NB4 (cell line): ENCODE results near the gene PSMB8.

Experiments used
- DNase-seq: peaks from one replicate; pipeline ENCODE4 v3.0.0; 2010; ENCODE audit warnings: low read depth
- H3K4me3 ChIP-seq: one replicate; pipeline ENCODE4 v1.5.1; 2011; ENCODE audit warnings: mild to moderate bottlenecking, low read depth, low read length, moderate library complexity
- MYC ChIP-seq: IDR thresholded peaks from 2 replicates; pipeline ENCODE4 v1.6.1; 2011; ENCODE audit warnings: low read depth, low read length
- POLR2A ChIP-seq: IDR thresholded peaks from 2 replicates; pipeline ENCODE4 v1.6.1; 2011; ENCODE audit warnings: mild to moderate bottlenecking; ENCODE audit not compliant: insufficient read length; ENCODE audit errors: extremely low read depth
- TF ChIP-seq, protein P1 (sequence below): IDR thresholded peaks from one replicate; pipeline ENCODE4 v1.5.1; 2012; ENCODE audit warnings: low read depth, low read length
- TF ChIP-seq, protein P2 (sequence below): IDR thresholded peaks from 2 replicates; pipeline ENCODE4 v1.6.1; 2011; ENCODE audit warnings: low read depth, low read length

PSMB8 gene

DNA sequence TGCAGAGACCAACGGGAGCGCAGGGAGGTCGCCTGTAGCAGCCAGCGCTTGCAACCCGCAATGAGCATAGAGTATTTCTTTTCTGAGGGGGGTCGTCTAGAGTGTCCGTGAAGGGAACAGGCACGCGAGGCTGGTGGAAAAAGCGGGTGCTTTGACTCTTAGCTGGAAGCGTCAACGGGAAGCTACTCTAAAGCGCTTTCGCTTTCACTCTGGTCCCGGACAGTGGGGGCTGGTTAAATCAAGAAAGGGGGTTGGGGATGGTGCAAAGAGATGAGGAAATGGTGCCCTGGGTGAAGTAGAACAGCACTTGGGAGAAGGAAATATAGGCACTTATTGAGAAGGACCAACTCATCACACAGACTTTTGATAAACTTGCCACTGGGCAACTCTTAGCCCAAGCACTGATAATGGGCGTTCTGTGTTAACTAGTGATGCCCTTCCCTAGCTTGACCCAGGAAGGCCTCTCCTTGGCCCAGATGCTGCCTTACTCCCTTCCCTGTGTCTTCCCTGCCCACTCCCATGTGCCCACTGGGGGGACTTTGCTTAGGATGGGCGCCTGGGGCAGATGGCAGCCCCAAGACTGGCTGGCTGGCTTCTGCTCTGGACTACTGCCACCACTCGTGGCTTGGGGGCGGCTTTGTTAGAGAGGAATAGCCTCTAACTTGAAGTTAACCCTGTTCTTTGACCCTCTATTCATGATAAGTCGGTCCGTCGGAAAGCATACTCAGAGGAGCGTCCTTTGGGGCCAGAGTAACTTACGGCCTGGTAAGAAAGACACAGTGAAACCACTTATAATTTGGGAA, 10.7 kb upstream of the PSMB8 start:
- H3K4me3 ChIP-seq = peak overlapping the region; percentile 79
- TF ChIP-seq, protein P1, sequence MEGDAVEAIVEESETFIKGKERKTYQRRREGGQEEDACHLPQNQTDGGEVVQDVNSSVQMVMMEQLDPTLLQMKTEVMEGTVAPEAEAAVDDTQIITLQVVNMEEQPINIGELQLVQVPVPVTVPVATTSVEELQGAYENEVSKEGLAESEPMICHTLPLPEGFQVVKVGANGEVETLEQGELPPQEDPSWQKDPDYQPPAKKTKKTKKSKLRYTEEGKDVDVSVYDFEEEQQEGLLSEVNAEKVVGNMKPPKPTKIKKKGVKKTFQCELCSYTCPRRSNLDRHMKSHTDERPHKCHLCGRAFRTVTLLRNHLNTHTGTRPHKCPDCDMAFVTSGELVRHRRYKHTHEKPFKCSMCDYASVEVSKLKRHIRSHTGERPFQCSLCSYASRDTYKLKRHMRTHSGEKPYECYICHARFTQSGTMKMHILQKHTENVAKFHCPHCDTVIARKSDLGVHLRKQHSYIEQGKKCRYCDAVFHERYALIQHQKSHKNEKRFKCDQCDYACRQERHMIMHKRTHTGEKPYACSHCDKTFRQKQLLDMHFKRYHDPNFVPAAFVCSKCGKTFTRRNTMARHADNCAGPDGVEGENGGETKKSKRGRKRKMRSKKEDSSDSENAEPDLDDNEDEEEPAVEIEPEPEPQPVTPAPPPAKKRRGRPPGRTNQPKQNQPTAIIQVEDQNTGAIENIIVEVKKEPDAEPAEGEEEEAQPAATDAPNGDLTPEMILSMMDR = no peak
- TF ChIP-seq POLR2A (no peak), MYC (no peak)
- TF ChIP-seq, protein P2, sequence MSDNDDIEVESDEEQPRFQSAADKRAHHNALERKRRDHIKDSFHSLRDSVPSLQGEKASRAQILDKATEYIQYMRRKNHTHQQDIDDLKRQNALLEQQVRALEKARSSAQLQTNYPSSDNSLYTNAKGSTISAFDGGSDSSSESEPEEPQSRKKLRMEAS = no peak
- peak; percentile 68 for DNase-seq

GRCh38 chr6:32853541-32854375, 9.9 kb upstream of the PSMB8 start, which contains the start of the genes PSMB9 and TAP1:
PSMB9 (plus strand) TSS chr6:32854192; CDS start chr6:32854230, 38 bp downstream.
TAP1 (minus strand) TSS chr6:32853704; CDS start chr6:32853636, 68 bp downstream.
- TF ChIP-seq, protein P1 = peak; percentile 68
- TF ChIP-seq, protein P2 = peak; percentile 64; the same call in 1 of the 2 replicates
- TF ChIP-seq MYC (peak; percentile 4; the same call in 1 of the 2 replicates), POLR2A (peak; percentile 33)
- H3K4me3 ChIP-seq = peak within 1 kb of the TSS; percentile 79
- peak; percentile 93 for DNase-seq

- peak overlapping the region; percentile 79 for H3K4me3 ChIP-seq
- DNase-seq = peak; percentile 72
- TF ChIP-seq POLR2A = no peak
- TF ChIP-seq, protein P1 = no peak
These were observed 9.1 kb upstream of the PSMB8 start for GRCh38 chr6:32852844-32853540.

DNA sequence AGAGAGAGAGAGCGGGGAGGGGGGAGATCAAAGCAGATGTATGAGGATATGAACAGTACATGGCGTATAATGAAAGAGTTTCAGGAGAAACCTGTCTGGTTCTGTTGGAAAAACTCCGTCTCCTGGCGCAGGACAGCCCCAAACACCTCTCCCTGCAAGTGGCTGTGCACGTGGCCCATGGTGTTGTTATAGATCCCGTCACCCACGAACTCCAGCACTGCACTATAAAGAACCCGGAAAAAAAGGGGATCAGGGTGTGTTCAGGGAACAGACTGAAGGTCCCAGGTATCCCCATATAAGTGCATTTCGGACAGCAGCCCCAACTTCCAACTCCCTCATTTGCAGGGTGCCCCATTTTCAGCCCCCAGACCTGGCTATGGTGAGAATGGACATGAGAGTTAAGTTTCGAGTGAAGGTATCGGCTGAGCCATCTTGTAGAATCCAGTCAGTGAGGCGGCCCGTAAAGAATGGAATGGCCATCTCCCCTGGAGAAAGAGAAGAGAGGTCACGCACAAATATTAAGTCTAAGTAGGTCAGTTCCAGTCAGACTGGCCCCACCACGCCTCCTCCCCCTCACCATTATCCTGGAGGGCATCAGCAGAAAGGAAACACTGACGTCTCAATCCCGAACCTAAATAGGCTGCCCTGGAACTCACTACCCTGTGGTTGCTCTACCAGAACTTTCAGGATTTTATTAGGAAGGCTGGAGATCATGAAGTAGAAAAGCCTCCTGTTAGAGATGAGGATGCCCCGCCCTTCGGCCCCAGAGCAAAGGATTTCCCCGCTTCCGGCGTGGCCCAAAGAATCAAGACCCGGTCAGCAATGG, 8.4 kb upstream of the PSMB8 start:
- H3K4me3 ChIP-seq = peak overlapping the region; percentile 79
- DNase-seq = peak; percentile 15
- TF ChIP-seq, protein P1 = no peak
- TF ChIP-seq, protein P2 = no peak
- TF ChIP-seq POLR2A = no peak

GRCh38 chr6:32851025-32851424, 7.2 kb upstream of the PSMB8 start:
- H3K4me3 ChIP-seq = no peak overlapping the region
- TF ChIP-seq, protein P1 = no peak
- no peak for TF ChIP-seq POLR2A
- TF ChIP-seq, protein P2 = no peak
- TF ChIP-seq MYC = no peak
- DNase-seq = no peak
